Neural progenitor cell (in vitro differentiated cells): Measurements from ENCODE around the gene TIPRL.

Source experiments
- CTCF ChIP-seq: fragments of 200-600 bp; sonication (generic); IDR thresholded peaks from 2 replicates; pipeline ENCODE4 v1.5.1; 2017; ENCODE audit warnings: antibody characterized with exemption, mild to moderate bottlenecking
- EZH2 ChIP-seq: fragments of 200-600 bp; sonication (generic); IDR thresholded peaks from 2 replicates; pipeline ENCODE4 v1.6.1; 2017; ENCODE audit warnings: antibody characterized with exemption, mild to moderate bottlenecking, moderate library complexity

DNA sequence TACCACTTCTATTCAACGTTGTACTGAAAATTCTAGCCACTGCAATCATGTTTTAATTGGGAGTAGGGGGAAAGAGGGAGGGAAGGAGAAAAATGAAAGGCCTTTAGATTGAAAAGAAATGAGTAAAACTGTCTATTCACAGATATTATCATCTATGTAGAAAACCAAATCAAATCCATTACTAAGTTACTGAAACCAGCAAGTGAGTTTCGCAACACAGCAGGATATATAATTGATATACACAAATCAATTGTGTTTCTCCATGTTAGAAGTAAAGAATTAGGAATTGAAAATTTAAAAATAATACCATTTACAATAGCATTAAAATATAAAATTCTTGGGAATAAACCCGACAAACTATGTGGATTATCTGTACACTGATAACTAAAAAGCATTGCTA, 66.3 kb downstream of the TIPRL start:
- TF ChIP-seq CTCF: no peak
- TF ChIP-seq EZH2: no peak
